ENCODE results near the gene ANKRD45.
A peak's percentile ranks its signal among the peaks of the same experiment; 100 is the strongest.
"Not testable (repeated sequence)": the region's sequence is repeated elsewhere in the genome, so short reads cannot be mapped to it uniquely, and the experiment has no call there.

ANKRD45 gene

GRCh38 chr1:173642450-173643139 lies 27.1 kb downstream of the ANKRD45 start:
- DNase-seq (ENCODE audit: low read depth), result not testable (repeated sequence)

- DNase-seq (ENCODE audit: low read depth), result no peak
Observed at GRCh38 chr1:173639102-173639501, 30.5 kb downstream of the ANKRD45 start.

DNA sequence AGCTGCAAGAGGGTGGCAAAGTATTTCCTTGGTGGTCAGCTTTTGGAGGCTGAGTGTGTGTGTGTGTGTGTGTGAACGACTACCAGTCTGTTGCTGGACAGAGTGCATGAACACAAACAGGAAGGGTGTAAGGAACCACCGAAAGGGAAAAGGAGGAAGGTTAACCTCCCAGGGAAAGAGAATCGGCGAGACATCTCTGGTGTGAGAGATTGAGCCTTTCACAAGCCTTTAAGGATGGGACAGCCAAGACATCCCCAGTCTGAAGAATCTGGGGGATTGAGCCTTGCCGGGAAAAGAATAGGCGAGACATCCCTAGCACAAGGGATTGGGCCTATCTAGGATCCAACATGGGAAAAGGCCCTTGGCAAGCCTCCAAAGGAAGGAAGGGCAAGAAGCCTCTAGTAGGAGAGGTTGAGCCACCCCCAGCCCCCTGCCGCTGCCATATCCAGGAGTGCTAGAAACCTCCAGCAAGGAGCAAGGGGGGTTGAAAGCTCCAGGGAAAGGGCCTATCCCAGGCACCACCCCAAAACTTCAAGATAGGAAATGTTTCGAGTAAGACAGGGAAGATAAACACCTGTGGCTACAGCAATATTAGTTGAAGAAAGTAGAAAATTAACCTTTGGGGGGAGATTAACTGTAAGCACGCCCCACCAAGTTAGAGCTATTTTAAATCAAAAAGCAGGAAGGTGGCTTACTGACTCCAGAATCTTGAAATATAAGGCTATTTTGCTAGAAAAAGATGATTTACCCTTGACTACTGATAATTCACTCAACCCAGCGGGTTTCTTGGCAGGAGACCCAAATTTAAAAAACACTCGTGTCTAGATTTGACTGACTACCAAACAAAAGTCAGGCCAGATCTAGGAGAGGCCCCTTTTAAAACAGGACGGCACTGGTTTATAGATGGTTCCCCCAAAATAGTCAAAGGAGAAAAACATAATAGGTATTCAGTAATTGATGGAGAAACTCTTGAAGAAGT lies 31.3 kb downstream of the ANKRD45 start:
- DNase-seq (ENCODE audit: low read depth), result no peak

- DNase-seq (ENCODE audit: low read depth), result not testable (repeated sequence)
Observed at GRCh38 chr1:173637236-173638042, 32.2 kb downstream of the ANKRD45 start.

- DNase-seq (ENCODE audit: low read depth), result no peak
Observed at GRCh38 chr1:173635116-173635515, 34.5 kb downstream of the ANKRD45 start, which contains the start of gene TEX50. Gene TEX50 (plus strand): TSS chr1:173635338. CDS start chr1:173635522, 184 bp downstream.

GRCh38 chr1:173628888-173629287 lies 40.8 kb downstream of the ANKRD45 start:
- DNase-seq (ENCODE audit: low read depth), result no peak

GRCh38 chr1:173627269-173627668 lies 42.4 kb downstream of the ANKRD45 start:
- no peak for DNase-seq (ENCODE audit: low read depth)

DNA sequence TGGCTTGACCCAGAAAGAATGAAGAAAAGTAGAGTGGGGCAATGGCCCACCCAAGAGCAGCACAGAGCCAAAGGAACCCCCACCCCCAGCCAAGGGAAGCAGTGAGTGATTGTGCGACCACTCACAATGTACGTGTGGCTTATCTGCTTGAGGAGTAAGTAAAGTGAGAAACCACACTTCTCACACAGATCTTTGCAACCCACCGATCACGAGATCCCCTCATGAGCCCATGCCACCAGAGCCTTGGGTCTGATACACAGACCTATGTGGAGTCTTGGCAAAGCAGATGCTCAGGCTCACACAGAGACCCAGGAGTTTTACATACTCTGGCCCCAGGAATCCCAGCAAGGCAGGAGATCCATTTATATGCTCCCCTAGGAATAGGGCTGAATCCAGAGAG lies 52.8 kb downstream of the ANKRD45 start:
- DNase-seq (ENCODE audit: low read depth), result no peak

- DNase-seq (ENCODE audit: low read depth), result not testable (repeated sequence)
Observed at GRCh38 chr1:173613086-173613485, 56.6 kb downstream of the ANKRD45 start.

GRCh38 chr1:173608503-173609216 lies 61.0 kb downstream of the ANKRD45 start:
- DNase-seq (ENCODE audit: low read depth), result no peak

DNA sequence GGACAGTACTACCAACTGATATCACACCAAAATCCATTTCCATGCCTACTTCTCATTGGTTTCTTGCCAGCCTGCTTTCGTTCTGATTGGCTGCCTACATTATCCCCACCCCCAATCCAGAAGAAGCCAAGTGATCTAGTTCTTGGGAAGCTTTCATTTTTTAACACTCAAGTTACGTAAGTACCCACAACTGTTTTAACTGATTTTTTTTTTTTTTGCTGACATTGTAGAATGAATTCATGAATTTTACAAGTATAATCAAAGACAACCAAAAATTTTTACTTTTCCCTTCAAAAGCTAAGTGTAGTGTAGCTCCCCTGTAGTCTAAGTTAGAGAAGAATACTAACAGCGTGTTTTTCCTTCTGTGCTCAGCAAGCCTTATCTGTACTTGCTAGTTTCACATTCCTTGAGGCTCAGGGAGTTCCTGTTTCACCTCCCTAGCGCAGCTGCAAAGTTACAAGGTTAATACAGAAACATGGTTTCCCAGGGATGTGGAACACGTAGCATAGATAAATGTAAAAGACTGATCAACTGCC lies 66.5 kb downstream of the ANKRD45 start, which contains the start of gene SLC9C2:
Gene SLC9C2, minus strand, starts transcription at position 17 of the 536 bp plus-strand sequence. CDS start 1,296 bp downstream, outside the sequence.
- DNase-seq (ENCODE audit: low read depth), result peak; percentile 3

DNA sequence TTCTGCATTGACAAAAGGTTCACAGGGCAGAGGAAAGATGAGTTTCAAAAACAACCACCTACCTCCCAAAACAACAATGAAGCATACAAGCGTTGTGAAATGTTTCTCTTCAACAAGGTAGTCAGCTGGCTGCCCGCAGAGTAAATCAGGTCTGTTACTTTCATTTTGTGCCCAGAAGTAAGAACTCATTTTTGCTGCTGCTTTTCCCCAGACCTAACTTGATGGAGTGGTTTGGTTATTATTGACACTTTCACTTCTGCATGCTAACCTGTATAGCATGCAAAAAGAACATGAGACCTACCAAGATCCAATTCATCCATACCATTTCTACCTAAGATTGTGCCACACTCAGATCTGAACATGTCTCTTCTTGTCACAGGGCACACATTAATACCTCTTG lies 68.1 kb downstream of the ANKRD45 start:
- no peak for DNase-seq (ENCODE audit: low read depth)

DNA sequence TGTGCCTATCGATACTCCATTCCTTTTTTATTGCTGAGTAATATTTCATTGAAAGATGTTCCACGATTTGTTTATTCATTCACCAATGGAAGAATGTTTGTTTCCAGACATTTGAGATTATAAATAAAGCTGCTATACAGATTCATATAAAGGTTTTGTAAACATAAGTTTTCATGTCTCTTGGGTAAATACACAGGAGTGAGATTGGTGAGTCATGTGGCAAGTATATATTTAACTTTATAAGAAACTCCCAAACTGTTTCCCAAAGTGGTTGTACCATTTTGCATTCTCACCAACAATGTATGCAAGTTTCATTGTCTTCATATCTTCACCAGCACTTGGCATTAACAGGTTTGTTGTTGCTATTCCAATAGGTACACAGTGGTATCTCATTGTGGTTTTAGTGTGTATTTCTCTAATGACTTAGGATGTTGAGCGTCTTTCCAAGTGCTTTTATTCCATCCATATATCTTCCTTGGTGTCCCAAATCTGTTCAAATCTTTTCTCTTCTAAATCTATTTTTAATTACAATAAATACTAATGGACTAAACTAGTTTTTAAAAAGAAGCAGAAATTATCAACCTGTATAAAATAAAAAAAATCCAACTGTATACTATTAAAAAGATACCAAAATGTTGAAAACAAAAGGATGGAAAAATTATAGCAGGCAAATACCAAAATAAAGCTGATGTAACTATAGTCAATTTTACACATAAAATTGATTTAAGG lies 73.4 kb downstream of the ANKRD45 start:
- no peak for DNase-seq (ENCODE audit: low read depth)

GRCh38 chr1:173591138-173591537 lies 78.5 kb downstream of the ANKRD45 start:
- not testable (repeated sequence) for DNase-seq (ENCODE audit: low read depth)

GRCh38 chr1:173590557-173590956 lies 79.1 kb downstream of the ANKRD45 start:
- no peak for DNase-seq (ENCODE audit: low read depth)

DNA sequence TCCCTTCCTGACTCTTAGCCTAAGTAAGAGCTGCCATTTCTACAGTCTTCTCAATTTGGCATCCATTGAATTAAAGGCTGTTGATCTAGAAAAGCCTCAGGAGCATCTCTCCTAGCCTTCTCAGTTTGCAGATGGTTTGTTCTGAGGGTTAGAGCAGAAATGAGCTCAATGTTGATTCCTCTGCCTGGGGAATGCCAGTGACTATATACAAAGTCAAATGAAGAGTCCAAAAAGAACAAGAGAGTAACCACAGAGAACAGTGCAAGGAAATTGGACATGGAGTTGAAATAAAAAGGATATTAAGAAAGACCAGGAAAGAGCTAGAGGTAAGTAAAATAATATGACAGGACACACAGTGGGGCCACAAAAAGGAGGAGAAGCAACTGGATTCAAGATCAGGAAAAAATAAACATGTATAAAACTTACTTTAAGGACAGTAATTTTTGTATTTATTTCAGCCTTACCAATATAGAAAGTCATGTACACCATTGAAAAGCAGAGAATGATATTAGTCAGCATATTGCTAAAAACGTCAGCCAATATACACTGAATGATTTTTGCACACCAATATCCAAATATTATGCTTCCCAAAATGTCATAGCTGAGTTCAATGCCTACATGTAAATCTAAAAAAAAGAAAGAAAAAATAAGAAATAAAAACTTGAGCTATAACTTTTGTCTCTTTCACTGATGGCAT lies 88.1 kb downstream of the ANKRD45 start:
- no peak for DNase-seq (ENCODE audit: low read depth)

- DNase-seq (ENCODE audit: low read depth), result no peak
Observed at GRCh38 chr1:173580658-173581057, 89.0 kb downstream of the ANKRD45 start.

DNA sequence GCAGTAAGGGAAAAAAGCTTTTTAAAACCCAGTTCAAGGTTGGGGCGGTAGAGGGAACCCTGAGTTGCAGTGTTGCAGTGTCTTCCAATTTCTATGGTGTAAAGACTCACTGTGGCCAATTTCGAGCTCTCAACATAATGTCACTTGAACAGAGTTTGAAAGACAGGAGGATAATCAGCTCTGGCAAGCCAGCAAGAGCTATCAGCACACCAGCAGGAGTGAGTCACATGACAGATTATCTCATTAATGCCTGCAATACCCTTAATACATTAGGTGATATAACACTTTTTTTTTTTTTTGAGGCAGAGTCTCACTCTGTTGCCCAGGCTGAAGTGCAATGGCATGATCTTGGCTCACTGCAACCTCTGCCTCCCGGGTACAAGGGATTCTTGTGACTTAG lies 89.6 kb downstream of the ANKRD45 start:
- DNase-seq (ENCODE audit: low read depth), result no peak

GRCh38 chr1:173573596-173573995 lies 96.1 kb downstream of the ANKRD45 start:
- no peak for DNase-seq (ENCODE audit: low read depth)

All from stromal cell of bone marrow (primary cell).